Activated CD4-positive, alpha-beta T cell treated with anti-CD3 and anti-CD28 coated beads, Interleukin-2, amount 10 ng/mL, durations not matched to agents 7 days and 5 days (primary cell): ENCODE data around the gene TRAF3. TPM values are rescaled to one million over a fixed set of nuclear protein-coding genes. Genes with fewer than 3 reads are reported as not detected.

Experiments used
- CTCF ChIA-PET: fragments of 350-600 bp; sonication (Branson Sonifier 250); formaldehyde crosslinking; loops from one replicate; lab custom pipeline; 2021; ENCODE audit warnings: antibody characterized with exemption; lab: Charles Lee
- POLR2A ChIA-PET: fragments of 350-600 bp; sonication (Branson Sonifier 250); formaldehyde crosslinking; loops from one replicate; lab custom pipeline; 2021; ENCODE audit warnings: antibody characterized with exemption; lab: Charles Lee
- DNase-seq: peaks from one replicate; pipeline ENCODE4 v3.0.0-alpha.2; 2020
- H3K27ac Mint-ChIP-seq: one replicate; pipeline ENCODE4 v1.8.0; 2021; ENCODE audit warnings: mild to moderate bottlenecking, moderate library complexity, mixed read lengths
- H3K27me3 Mint-ChIP-seq: one replicate; pipeline ENCODE4 v1.8.0; 2021; ENCODE audit warnings: mixed read lengths
- H3K36me3 Mint-ChIP-seq: one replicate; pipeline ENCODE4 v1.8.0; 2021; ENCODE audit warnings: low read depth, mixed read lengths
- H3K4me1 Mint-ChIP-seq: one replicate; pipeline ENCODE4 v1.8.0; 2021; ENCODE audit warnings: mixed read lengths
- H3K4me3 Mint-ChIP-seq: one replicate; pipeline ENCODE4 v1.8.0; 2021; ENCODE audit warnings: mild to moderate bottlenecking, moderate library complexity, mixed read lengths
- H3K9me3 Mint-ChIP-seq: one replicate; pipeline ENCODE4 v1.8.0; 2021; ENCODE audit warnings: mixed read lengths
- total RNA-seq, 2 experiments: library from RNA; stranded (reverse); gene quantifications; one replicate each; pipeline ENCODE4 v1.2.3, GENCODE V29; 2021

The TRAF3 gene
- total RNA-seq, 2 experiments from 2014 or later, result 38.9 to 40.2 TPM

- H3K27me3 Mint-ChIP-seq, result peaks cover 45% of the 10 kb centered on the region
- POLR2A ChIA-PET, result no interaction called here
- H3K36me3 Mint-ChIP-seq, result no peaks in the 10 kb centered on the region
- DNase-seq, result no peak
- no peak overlapping the region for H3K27ac Mint-ChIP-seq
- CTCF ChIA-PET, result no interaction called here
- H3K9me3 Mint-ChIP-seq, result no peaks in the 10 kb centered on the region
- H3K4me1 Mint-ChIP-seq, result peaks cover 5% of the 10 kb centered on the region
- H3K4me3 Mint-ChIP-seq, result no peak overlapping the region
Measured at GRCh38 chr14:102929241-102930137, 152.2 kb downstream of the TRAF3 start.

- H3K27ac Mint-ChIP-seq, result no peak overlapping the region
- peaks cover 5% of the 10 kb centered on the region for H3K4me1 Mint-ChIP-seq
- CTCF ChIA-PET, result no interaction called here
- no peaks in the 10 kb centered on the region for H3K36me3 Mint-ChIP-seq
- DNase-seq, result no peak
- peaks cover 40% of the 10 kb centered on the region for H3K27me3 Mint-ChIP-seq
- no peak overlapping the region for H3K4me3 Mint-ChIP-seq
- H3K9me3 Mint-ChIP-seq, result no peaks in the 10 kb centered on the region
- POLR2A ChIA-PET, result no interaction called here
Measured at GRCh38 chr14:102930138-102930752, 153.0 kb downstream of the TRAF3 start.

GRCh38 chr14:102930753-102931579, 153.7 kb downstream of the TRAF3 start:
- H3K27ac Mint-ChIP-seq, result no peak overlapping the region
- no peak for DNase-seq
- H3K36me3 Mint-ChIP-seq, result no peaks in the 10 kb centered on the region
- H3K4me3 Mint-ChIP-seq, result no peak overlapping the region
- CTCF ChIA-PET, result no interaction called here
- peaks cover 5% of the 10 kb centered on the region for H3K4me1 Mint-ChIP-seq
- no peaks in the 10 kb centered on the region for H3K9me3 Mint-ChIP-seq
- H3K27me3 Mint-ChIP-seq, result peaks cover 35% of the 10 kb centered on the region
- POLR2A ChIA-PET, result no interaction called here

- Mint-ChIP-seq H3K4me3 (no peak overlapping the region), H3K27me3 (peaks cover 28% of the 10 kb centered on the region), H3K36me3 (no peaks in the 10 kb centered on the region), H3K27ac (no peak overlapping the region), H3K9me3 (no peaks in the 10 kb centered on the region), H3K4me1 (peaks cover 5% of the 10 kb centered on the region)
- ChIA-PET CTCF (interaction anchor here (0.5 kb wide), 1 partner anchor 159 kb away, joined by 7 read pairs; no protein-coding TSS in a partner anchor), POLR2A (no interaction called here)
- no peak for DNase-seq
Measured at GRCh38 chr14:102931580-102932285, 154.5 kb downstream of the TRAF3 start.

GRCh38 chr14:102932484-102933248, 155.4 kb downstream of the TRAF3 start:
- CTCF ChIA-PET, result interaction anchor here (1.1 kb wide), 1 partner anchor 10 kb away, joined by 3 read pairs; no protein-coding TSS in a partner anchor
- no peaks in the 10 kb centered on the region for H3K9me3 Mint-ChIP-seq
- POLR2A ChIA-PET, result no interaction called here
- no peak overlapping the region for H3K27ac Mint-ChIP-seq
- H3K4me1 Mint-ChIP-seq, result peaks cover 5% of the 10 kb centered on the region
- no peak for DNase-seq
- peaks cover 20% of the 10 kb centered on the region for H3K27me3 Mint-ChIP-seq
- H3K36me3 Mint-ChIP-seq, result no peaks in the 10 kb centered on the region
- no peak overlapping the region for H3K4me3 Mint-ChIP-seq

- POLR2A ChIA-PET, result no interaction called here
- Mint-ChIP-seq H3K9me3 (no peaks in the 10 kb centered on the region), H3K36me3 (no peaks in the 10 kb centered on the region), H3K27ac (no peak overlapping the region), H3K27me3 (peaks cover 11% of the 10 kb centered on the region), H3K4me3 (no peak overlapping the region), H3K4me1 (peaks cover under 1% of the 10 kb centered on the region)
- CTCF ChIA-PET, result interaction anchor here (1.1 kb wide), 1 partner anchor 9 kb away, joined by 3 read pairs; no protein-coding TSS in a partner anchor
- DNase-seq, result no peak
Measured at GRCh38 chr14:102933618-102934231, 156.5 kb downstream of the TRAF3 start.

GRCh38 chr14:102935756-102936155, 158.5 kb downstream of the TRAF3 start:
- DNase-seq, result no peak
- Mint-ChIP-seq H3K27ac (no peak overlapping the region), H3K27me3 (peaks cover 7% of the 10 kb centered on the region), H3K4me1 (no peaks in the 10 kb centered on the region), H3K36me3 (no peaks in the 10 kb centered on the region), H3K4me3 (no peak overlapping the region), H3K9me3 (no peaks in the 10 kb centered on the region)
- POLR2A ChIA-PET, result no interaction called here
- CTCF ChIA-PET, result interaction anchor here (0.6 to 1.6 kb wide), 4 partner anchors 8 to 204 kb away, joined by 3 to 8 read pairs (median 4); no protein-coding TSS in a partner anchor

- ChIA-PET CTCF (no interaction called here), POLR2A (no interaction called here)
- no peaks in the 10 kb centered on the region for H3K27me3 Mint-ChIP-seq
Measured at GRCh38 chr14:102937331-102938175, 160.3 kb downstream of the TRAF3 start.

GRCh38 chr14:102938191-102938590, 160.9 kb downstream of the TRAF3 start:
- Mint-ChIP-seq H3K27ac (no peak overlapping the region), H3K4me1 (no peaks in the 10 kb centered on the region), H3K4me3 (no peak overlapping the region), H3K9me3 (no peaks in the 10 kb centered on the region), H3K27me3 (no peaks in the 10 kb centered on the region), H3K36me3 (no peaks in the 10 kb centered on the region)
- CTCF ChIA-PET, result no interaction called here
- POLR2A ChIA-PET, result no interaction called here
- no peak for DNase-seq

More at GRCh38 chr14:102937331-102938175, 160.3 kb downstream of the TRAF3 start:
- Mint-ChIP-seq H3K27ac (no peak overlapping the region), H3K4me1 (no peaks in the 10 kb centered on the region), H3K4me3 (no peak overlapping the region), H3K9me3 (no peaks in the 10 kb centered on the region), H3K36me3 (no peaks in the 10 kb centered on the region)
- DNase-seq, result no peak

GRCh38 chr14:102939329-102939728, 162.1 kb downstream of the TRAF3 start:
- DNase-seq, result no peak
- Mint-ChIP-seq H3K27ac (no peak overlapping the region), H3K9me3 (no peaks in the 10 kb centered on the region), H3K4me3 (no peak overlapping the region), H3K27me3 (no peaks in the 10 kb centered on the region), H3K4me1 (no peaks in the 10 kb centered on the region), H3K36me3 (no peaks in the 10 kb centered on the region)
- POLR2A ChIA-PET, result no interaction called here
- CTCF ChIA-PET, result no interaction called here
